Tibial artery (tissue), 4 donors: ENCODE data around the gene CARNS1.
A peak's percentile ranks its signal among the peaks of the same experiment; 100 is the strongest.

Experiments used
- DNase-seq, 2 donors: peaks; one replicate each; pipeline ENCODE4 v3.0.0-alpha.2; 2019
- H3K27ac ChIP-seq, 2 donors: fragments of 200-600 bp; sonication (generic) in 1 of 2; 1 replicate in 1 of 2; 2 replicates in 1 of 2; pipeline ENCODE4 v1.5.1; 2018 to 2019; ENCODE audit warnings: mild to moderate bottlenecking in 1 of 2
- H3K27me3 ChIP-seq, 2 donors: fragments of 200-600 bp; sonication (generic) in 1 of 2; one replicate each; pipeline versions ENCODE4 v1.5.1 to v1.6.0; 2016 to 2019
- H3K36me3 ChIP-seq, 3 donors: fragments of 200-600 bp; sonication (generic) in 2 of 3; one replicate each; pipeline ENCODE4 v1.5.1; 2016 to 2019; ENCODE audit warnings: mild to moderate bottlenecking in 2 of 3
- H3K4me1 ChIP-seq, 4 donors: fragments of 200-600 bp; sonication (generic) in 2 of 4; 1 replicate in 3 of 4; 2 replicates in 1 of 4; pipeline ENCODE4 v1.5.1; 2016 to 2019
- H3K4me3 ChIP-seq, 2 donors: fragments of 200-600 bp; sonication (generic) in 1 of 2; 1 replicate in 1 of 2; 2 replicates in 1 of 2; pipeline ENCODE4 v1.5.1; 2018 to 2019; ENCODE audit warnings: mild to moderate bottlenecking in 2 of 2
- H3K9me3 ChIP-seq, 3 donors: fragments of 200-600 bp; sonication (generic) in 1 of 3; one replicate each; pipeline ENCODE4 v1.5.1; 2016 to 2019
- CTCF ChIP-seq, 2 experiments: fragments of 200-600 bp in 1 of 2; fragments of 450-650 bp in 1 of 2; IDR thresholded peaks; one replicate each; pipeline ENCODE4 v1.5.1; 2017 to 2019; ENCODE audit warnings: antibody characterized with exemption in 2 of 2, mild to moderate bottlenecking in 1 of 2, moderate library complexity in 1 of 2
- intact Hi-C: fragments of 100-400 bp; cut with DNase I; formaldehyde crosslinking; loops from one replicate; pipeline ENCODE4 v1.15.0; 2023; ENCODE audit warnings: low total_unique reads

The CARNS1 gene

GRCh38 chr11:67428052-67429001 is 12.8 kb downstream of the CARNS1 start, which contains the start of gene RPS6KB2:
Gene RPS6KB2, plus strand, starts transcription at chr11:67428494. Its CDS starts 52 bp downstream, at chr11:67428546.
- no peaks in the 10 kb centered on the region for H3K27me3 ChIP-seq
- H3K9me3 ChIP-seq: no peaks in the 10 kb centered on the region
- peak within 1 kb of the TSS; percentile 63 to 77 for H3K4me3 ChIP-seq
- peak; percentile 99 for DNase-seq
- intact Hi-C loops: no loop called here
- peak within 1 kb of the TSS; percentile 84 to 87 for H3K27ac ChIP-seq
- TF ChIP-seq CTCF (IDR thresholded peaks at IDR 0.05): no peak
- peaks cover 0 to 25% (median 18%) of the 10 kb centered on the region in 4 donors for H3K4me1 ChIP-seq
- H3K36me3 ChIP-seq: peaks cover 32 to 35% (median 33%) of the 10 kb centered on the region in 3 donors

GRCh38 chr11:67429038-67429668 is 13.7 kb downstream of the CARNS1 start:
- intact Hi-C loops: no loop called here
- no peaks in the 10 kb centered on the region for H3K27me3 ChIP-seq
- H3K4me1 ChIP-seq: peaks cover 0 to 25% (median 18%) of the 10 kb centered on the region in 4 donors
- peak overlapping the region; percentile 84 to 87 for H3K27ac ChIP-seq
- no peak for DNase-seq
- no peaks in the 10 kb centered on the region for H3K9me3 ChIP-seq
- H3K4me3 ChIP-seq: peak overlapping the region; percentile 63 to 77
- TF ChIP-seq CTCF (IDR thresholded peaks at IDR 0.05): no peak
- peaks cover 34 to 44% (median 41%) of the 10 kb centered on the region in 3 donors for H3K36me3 ChIP-seq

DNA sequence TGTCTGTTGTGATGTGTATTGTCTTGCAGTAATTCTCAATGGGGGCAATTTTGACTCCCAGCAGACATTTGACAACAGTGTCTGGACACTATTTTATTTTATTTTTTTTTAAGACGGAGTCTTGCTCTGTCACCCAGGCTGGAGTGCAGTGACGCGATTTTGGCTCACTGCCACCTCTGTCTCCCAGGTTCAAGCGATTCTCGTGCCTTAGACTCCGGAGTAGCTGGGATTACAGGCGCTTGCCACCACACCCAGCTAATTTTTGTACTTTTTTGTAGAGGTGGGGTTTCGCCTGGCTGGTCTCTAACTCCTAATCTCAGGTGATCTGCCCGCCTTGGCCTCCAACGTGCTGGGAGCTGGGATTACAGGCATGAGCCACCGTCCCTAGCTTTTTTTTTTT is 14.2 kb downstream of the CARNS1 start:
- Histone ChIP-seq H3K9me3 (no peaks in the 10 kb centered on the region), H3K36me3 (peaks cover 34 to 49% (median 47%) of the 10 kb centered on the region in 3 donors), H3K4me3 (peak overlapping the region in 1 of 2 donors; percentile 63), H3K4me1 (peaks cover 0 to 25% (median 18%) of the 10 kb centered on the region in 4 donors), H3K27me3 (no peaks in the 10 kb centered on the region), H3K27ac (no peak overlapping the region)
- intact Hi-C loops: no loop called here
- no peak for TF ChIP-seq CTCF (IDR thresholded peaks at IDR 0.05)
- DNase-seq: no peak

GRCh38 chr11:67431346-67432249 is 16.1 kb downstream of the CARNS1 start:
- peaks cover 34 to 68% (median 63%) of the 10 kb centered on the region in 3 donors for H3K36me3 ChIP-seq
- no peaks in the 10 kb centered on the region for H3K27me3 ChIP-seq
- H3K27ac ChIP-seq: no peak overlapping the region
- no peaks in the 10 kb centered on the region for H3K9me3 ChIP-seq
- intact Hi-C loops: no loop called here
- TF ChIP-seq CTCF (IDR thresholded peaks at IDR 0.05): no peak
- H3K4me3 ChIP-seq: no peak overlapping the region
- peaks cover 0 to 36% (median 27%) of the 10 kb centered on the region in 4 donors for H3K4me1 ChIP-seq
- no peak for DNase-seq
